Adipocyte (in vitro differentiated cells): ENCODE data around the gene SP6.
A peak's percentile ranks its signal among the peaks of the same experiment; 100 is the strongest.

ENCODE experiments used
- DNase-seq: peaks from one replicate; pipeline ENCODE4 v3.0.0-alpha.2; 2015; ENCODE audit warnings: low read depth
- H3K27me3 ChIP-seq: replicated peaks from 2 replicates; pipeline ENCODE4 v1.7.0; 2013; ENCODE audit warnings: mild to moderate bottlenecking, low read length, moderate library complexity; ENCODE audit not compliant: control insufficient read depth, insufficient read depth
- H3K36me3 ChIP-seq: 2 replicates; pipeline ENCODE4 v1.7.0; 2013; ENCODE audit warnings: low read length, mild to moderate bottlenecking, moderate library complexity; ENCODE audit not compliant: control insufficient read depth, insufficient read depth, severe bottlenecking
- H3K4me1 ChIP-seq: 2 replicates; pipeline ENCODE4 v1.7.0; 2013; ENCODE audit warnings: mild to moderate bottlenecking, low read length, moderate library complexity; ENCODE audit not compliant: control insufficient read depth, insufficient read depth
- H3K4me3 ChIP-seq: 2 replicates; pipeline ENCODE4 v1.7.0; 2013; ENCODE audit warnings: mild to moderate bottlenecking, low read length, moderate library complexity
- H3K9ac ChIP-seq: 2 replicates; pipeline ENCODE4 v1.7.0; 2013; ENCODE audit warnings: mild to moderate bottlenecking, low read length, moderate library complexity
- H3K9me3 ChIP-seq: 2 replicates; pipeline ENCODE4 v1.7.0; 2013; ENCODE audit warnings: mild to moderate bottlenecking, low read length, moderate library complexity; ENCODE audit not compliant: control insufficient read depth

The SP6 gene

DNA sequence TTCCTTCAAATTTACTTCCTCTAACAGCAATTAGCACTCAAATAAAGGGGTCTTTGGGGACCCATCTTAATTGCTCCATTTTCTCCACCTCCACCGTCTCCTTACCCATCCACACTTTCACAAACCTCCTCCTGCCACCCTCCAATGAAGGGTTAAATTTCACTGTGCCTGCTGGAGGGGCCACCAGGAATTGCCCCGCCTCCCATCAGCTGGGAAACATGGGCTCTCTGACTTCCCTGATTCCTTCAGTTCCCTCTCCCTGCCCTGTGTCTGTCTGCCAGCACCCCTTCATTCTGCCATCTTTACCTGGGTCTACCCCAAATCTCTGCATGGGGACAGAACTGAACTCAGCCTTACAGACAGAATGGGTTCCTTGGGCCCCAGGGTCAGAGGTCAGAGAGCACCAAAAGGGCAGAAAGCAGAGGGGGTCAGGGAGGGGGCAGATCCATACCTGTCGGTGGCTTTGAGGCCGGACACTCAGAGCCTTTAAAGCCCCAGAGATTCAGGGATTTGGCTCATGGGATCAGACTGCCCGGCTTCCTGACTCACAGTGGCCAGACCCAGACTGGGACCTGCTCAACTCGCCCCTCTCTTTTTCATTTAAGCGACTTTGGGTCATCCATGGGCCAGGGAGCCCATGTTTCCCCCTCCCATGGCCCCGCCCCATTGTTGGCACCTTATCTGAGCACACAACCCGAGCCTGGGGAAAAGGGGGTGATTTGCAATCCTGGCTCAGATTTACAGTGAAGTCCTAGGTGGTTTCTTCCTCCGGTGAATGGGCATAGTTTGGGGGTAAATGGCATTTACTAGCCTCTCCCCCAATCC is 27.5 kb upstream of the SP6 start:
- peaks cover 4% of the 10 kb centered on the region for H3K27me3 ChIP-seq
- peaks cover 40% of the 10 kb centered on the region for H3K4me1 ChIP-seq
- no peak overlapping the region for H3K4me3 ChIP-seq
- H3K9me3 ChIP-seq = no peaks in the 10 kb centered on the region
- no peak for DNase-seq
- no peaks in the 10 kb centered on the region for H3K36me3 ChIP-seq
- H3K9ac ChIP-seq = no peak overlapping the region

DNA sequence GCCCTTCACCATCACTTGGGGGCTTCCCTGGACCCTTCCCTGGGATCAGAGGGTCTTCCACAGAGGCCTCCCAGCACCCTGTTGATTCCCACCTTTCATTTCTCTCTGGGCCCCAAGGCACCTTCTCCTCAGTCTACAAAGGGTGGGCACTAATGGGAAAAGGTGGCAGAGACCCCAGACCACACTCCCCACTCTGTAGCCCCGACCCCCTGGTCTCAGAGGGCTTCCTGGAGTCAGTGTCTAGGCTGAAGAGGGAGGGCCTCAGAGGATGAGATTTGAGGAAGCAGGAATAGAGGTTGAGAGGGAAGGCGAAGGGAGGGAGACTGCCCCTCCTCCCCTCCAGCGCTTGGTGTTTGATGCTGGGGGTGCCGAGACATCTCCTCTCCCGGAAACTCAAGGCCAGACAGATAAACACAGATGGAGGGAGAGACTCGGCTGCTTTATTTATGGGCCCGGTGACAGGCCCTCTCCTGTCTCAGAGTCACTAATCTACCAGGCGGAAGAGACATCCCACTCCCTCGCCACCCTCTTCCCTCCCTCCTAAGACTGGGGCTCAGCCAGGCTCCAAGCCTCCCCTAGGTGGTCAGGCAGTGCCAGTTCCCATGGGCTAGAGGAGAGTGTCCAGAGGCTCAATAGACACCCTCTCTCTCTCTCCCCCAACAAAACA is 26.5 kb upstream of the SP6 start:
- no peak for DNase-seq
- no peak overlapping the region for H3K4me3 ChIP-seq
- H3K9ac ChIP-seq = no peak overlapping the region
- peaks cover 40% of the 10 kb centered on the region for H3K4me1 ChIP-seq
- no peaks in the 10 kb centered on the region for H3K9me3 ChIP-seq
- peaks cover 4% of the 10 kb centered on the region for H3K27me3 ChIP-seq
- H3K36me3 ChIP-seq = no peaks in the 10 kb centered on the region

DNA sequence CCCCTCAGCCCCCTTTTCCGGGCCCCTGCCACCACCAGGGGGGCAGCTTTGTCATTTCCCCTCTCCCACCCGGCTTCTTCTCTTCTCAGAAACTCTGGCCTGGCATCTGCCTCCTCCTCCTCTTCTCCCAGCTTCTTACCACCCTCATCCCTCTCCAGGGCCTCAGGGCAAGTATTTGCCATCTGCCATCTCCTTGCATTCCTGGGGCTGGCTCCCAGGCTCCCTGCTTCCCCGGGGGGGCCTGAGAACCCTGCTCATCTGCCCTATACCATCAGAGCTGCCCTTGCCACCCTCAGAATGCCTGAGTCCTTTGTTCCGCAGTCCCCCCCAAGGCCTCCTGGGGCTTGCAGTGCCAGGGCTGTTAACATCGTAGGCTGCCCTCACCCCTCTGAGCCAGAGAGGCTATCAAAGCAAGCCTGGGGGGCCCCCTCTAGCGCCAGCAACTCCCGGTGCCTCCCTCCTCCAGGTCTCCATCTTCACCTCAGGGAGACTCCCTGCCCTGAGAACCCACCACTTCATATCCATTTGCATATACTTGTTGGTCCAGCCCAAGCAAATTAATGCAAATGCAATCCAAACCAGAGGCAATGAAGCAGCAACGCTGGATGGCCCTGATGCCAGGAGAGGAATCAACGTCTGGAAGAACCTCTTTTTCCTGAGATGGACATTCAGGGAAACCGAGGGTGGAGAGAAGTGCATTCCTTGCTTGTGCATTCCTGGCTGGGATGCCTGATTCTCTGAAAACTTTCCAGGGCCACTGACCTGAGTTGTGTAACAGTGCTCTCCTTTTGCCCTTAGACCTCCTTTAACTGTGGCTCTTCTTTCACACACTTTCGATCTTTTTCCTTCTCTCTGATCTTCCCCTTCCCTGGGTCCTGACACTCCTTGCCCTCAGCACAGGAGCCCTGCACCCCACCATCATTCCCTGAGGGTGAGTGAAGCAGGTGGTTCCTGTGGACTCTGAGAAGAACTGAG is 24.3 kb upstream of the SP6 start:
- Histone ChIP-seq H3K9ac (no peak overlapping the region), H3K27me3 (peaks cover 10% of the 10 kb centered on the region), H3K4me1 (peaks cover 36% of the 10 kb centered on the region), H3K9me3 (no peaks in the 10 kb centered on the region), H3K36me3 (no peaks in the 10 kb centered on the region), H3K4me3 (peak overlapping the region; percentile 5)
- DNase-seq = peak; percentile 28

DNA sequence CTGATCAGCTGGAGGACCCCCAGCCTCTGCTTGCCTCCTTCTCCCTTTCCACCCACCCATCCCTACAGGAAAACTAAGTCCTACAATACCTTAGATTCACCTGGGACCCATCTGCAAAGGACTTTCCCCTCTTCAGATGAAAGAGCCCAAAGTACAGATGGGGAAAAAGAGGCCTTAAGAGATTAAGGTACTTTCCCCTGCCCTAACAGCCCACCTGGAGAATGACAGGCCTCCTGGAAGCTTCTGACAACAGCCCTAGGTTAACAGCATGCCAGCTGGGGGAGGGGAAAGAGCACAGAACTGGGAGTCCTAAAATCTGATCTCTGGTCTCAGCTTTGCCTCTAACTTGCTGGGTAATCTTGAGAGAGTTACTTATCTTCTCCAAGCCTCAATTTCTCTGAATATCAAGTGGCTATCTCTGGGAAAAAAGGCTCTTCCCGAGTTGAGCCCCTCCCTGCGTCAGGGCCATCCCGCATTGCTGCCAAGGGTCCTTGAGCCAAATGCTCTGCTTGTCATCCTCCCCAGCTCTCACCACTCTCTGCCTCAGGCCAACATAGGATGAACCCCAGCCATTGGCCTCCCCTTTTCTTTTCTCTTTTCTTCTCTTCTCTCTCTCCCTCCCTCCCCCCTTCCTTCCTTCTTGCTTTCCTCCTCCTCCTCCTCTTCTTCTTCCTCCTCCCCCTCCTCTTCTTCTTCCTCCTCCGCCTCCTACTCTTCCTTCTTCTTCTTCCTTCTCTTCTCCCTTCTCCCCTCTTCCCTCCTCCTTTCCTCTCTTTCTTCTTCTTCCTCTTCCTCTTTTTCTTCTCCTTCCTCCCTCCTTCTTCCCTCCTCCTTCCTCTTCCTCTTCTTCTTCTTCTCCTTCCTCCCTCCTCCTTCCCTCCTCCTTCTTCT is 22.5 kb upstream of the SP6 start:
- H3K27me3 ChIP-seq = peaks cover 23% of the 10 kb centered on the region
- H3K9me3 ChIP-seq = no peaks in the 10 kb centered on the region
- peaks cover 30% of the 10 kb centered on the region for H3K4me1 ChIP-seq
- no peak overlapping the region for H3K9ac ChIP-seq
- H3K36me3 ChIP-seq = no peaks in the 10 kb centered on the region
- no peak for DNase-seq
- no peak overlapping the region for H3K4me3 ChIP-seq

DNA sequence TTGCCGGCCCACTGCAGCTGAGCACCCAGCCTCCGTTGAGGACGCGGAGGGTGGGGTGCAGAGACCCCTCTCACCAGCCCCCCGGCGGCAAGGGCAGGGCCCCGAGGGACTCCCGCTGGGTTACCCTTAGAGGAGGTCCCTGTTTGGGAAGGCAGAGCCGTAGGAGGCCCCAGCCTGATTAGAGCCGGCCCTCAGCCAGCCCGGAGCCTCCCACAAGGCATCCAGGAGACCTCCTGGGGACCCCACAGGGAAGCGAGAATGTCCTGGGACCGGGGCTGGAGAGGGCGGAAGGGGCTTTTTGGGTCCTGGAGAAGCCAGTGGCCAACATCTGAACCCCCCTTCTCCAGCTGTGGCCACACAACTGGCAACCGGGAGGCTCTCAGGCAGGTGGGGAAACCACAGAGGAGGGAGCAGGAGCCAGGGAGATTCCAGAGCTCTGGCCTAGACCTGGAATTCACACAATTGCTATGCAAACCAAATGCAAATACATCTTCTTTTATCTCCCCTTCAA is 21.7 kb upstream of the SP6 start:
- no peak overlapping the region for H3K4me3 ChIP-seq
- H3K4me1 ChIP-seq = peaks cover 23% of the 10 kb centered on the region
- H3K36me3 ChIP-seq = no peaks in the 10 kb centered on the region
- H3K9ac ChIP-seq = peak overlapping the region; percentile 27
- H3K9me3 ChIP-seq = no peaks in the 10 kb centered on the region
- peaks cover 28% of the 10 kb centered on the region for H3K27me3 ChIP-seq
- no peak for DNase-seq

DNA sequence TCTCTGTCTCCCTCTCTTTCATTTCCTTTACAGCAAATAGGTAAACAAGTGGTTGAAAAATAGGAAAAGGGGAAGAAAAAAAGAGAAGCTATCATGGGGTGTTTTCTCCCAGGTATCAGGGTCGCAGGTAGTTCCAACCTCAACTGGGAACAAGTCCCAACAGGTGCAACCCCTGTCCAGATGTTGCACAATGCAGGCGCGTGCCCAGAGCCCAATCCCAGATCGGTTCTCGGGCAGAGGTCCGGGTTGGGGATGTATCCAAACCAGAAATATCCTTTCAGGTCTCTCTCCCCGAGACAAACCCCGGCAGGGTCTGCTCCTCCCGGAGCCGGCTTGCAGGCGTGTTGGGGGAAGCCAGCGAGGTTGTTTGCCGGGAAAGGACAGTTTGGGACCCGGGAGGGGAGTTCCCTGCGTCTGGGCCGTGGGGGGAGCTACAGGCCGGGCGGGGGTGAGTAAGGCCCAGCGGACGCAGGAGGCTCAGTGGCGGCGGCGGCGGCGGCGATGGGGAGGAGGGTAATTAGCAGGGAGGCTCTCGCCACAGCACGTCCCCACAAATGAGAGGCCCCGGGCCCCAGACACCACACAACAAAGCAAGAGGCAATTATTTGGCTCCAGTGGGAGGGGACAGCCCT is 21.2 kb upstream of the SP6 start:
- no peak overlapping the region for H3K4me3 ChIP-seq
- no peaks in the 10 kb centered on the region for H3K9me3 ChIP-seq
- peaks cover 23% of the 10 kb centered on the region for H3K4me1 ChIP-seq
- H3K36me3 ChIP-seq = no peaks in the 10 kb centered on the region
- H3K27me3 ChIP-seq = peaks cover 28% of the 10 kb centered on the region
- H3K9ac ChIP-seq = peak overlapping the region; percentile 27
- DNase-seq = no peak

DNA sequence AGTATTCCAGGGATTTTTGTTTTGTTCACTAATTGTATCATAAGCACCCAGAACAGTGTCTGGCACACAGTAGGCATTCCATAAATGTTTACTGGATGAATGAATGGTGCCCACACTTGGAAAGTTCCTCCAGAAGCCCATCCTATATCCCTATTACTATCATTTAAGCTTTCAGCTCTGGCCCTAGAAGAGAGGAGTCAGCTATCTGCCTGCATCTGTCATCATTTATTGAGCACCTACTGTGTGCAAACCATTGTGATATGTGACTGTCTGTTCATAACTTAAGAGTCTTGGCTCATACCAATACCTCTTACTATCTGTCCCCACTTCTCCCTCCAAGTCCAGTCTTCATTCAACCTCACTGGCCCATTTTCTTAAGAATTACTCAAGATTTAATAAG is 20.1 kb upstream of the SP6 start:
- no peak overlapping the region for H3K9ac ChIP-seq
- H3K27me3 ChIP-seq = peaks cover 28% of the 10 kb centered on the region
- DNase-seq = no peak
- H3K4me1 ChIP-seq = peaks cover 22% of the 10 kb centered on the region
- no peaks in the 10 kb centered on the region for H3K9me3 ChIP-seq
- H3K36me3 ChIP-seq = no peaks in the 10 kb centered on the region
- H3K4me3 ChIP-seq = no peak overlapping the region

DNA sequence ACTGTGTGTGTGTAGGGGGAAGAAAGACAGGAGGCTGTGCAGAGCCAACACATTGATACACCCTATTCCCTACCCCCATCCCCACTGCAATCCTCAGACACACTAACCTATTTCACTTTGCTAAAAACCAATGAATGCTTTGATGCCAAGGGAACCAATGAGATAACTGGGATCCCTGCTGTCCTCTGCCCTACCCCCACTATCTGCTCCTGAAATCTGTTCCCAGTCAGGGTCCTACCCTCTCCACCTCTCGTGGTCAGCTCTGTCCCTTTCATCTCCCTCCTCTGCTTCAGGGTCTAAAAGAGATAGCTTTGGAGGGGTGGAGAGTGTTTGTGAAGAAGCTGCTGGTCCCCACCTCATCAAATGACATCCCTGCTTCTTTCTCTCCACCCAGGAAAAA is 19.1 kb upstream of the SP6 start:
- Histone ChIP-seq H3K4me3 (no peak overlapping the region), H3K9ac (no peak overlapping the region), H3K4me1 (peaks cover 14% of the 10 kb centered on the region), H3K9me3 (no peaks in the 10 kb centered on the region), H3K36me3 (no peaks in the 10 kb centered on the region), H3K27me3 (peaks cover 28% of the 10 kb centered on the region)
- DNase-seq = no peak

DNA sequence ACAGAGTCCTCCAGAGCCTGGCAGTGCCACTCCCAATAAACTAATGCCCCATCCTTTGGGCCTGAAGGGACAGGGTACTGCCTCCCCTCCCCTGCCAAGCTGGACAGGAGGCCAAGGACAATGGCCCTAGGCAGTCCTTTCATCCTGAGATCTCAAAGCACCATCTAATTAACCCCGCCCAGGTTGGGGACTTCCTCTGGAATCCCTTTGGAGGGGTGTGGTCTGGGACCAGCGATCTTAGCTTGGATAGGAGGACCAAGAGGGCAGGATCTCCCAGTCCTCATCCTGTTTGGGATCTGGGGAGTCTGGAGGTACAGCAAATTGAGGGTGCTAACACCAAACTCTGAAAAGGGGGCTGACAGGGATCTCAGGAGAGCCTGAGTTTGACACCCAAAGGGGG is 18.2 kb upstream of the SP6 start:
- Histone ChIP-seq H3K27me3 (peaks cover 24% of the 10 kb centered on the region), H3K4me3 (no peak overlapping the region), H3K9ac (no peak overlapping the region), H3K4me1 (peaks cover 15% of the 10 kb centered on the region), H3K36me3 (no peaks in the 10 kb centered on the region), H3K9me3 (no peaks in the 10 kb centered on the region)
- no peak for DNase-seq
